Astrocyte of the spinal cord (primary cell): ENCODE results near the gene NFE2.

Experiments
- DNase-seq: peaks from one replicate; pipeline ENCODE4 v3.0.0; 2011; ENCODE audit warnings: low read depth, low spot score
- H3K4me3 ChIP-seq: 2 replicates; pipeline ENCODE4 v1.5.1; 2011; ENCODE audit warnings: low read depth, mild to moderate bottlenecking, low read length, moderate library complexity
- in situ Hi-C: cut with HindIII; loops from 2 replicates; pipeline ENCODE4 v1.10.0; 2017; ENCODE audit warnings: low sequenced_read_pairs
- TF ChIP-seq, protein P1 (sequence below): IDR thresholded peaks from 2 replicates; pipeline ENCODE4 v1.5.1; 2012; ENCODE audit warnings: low read depth, mild to moderate bottlenecking, low read length, inconsistent platforms

The NFE2 gene

DNA sequence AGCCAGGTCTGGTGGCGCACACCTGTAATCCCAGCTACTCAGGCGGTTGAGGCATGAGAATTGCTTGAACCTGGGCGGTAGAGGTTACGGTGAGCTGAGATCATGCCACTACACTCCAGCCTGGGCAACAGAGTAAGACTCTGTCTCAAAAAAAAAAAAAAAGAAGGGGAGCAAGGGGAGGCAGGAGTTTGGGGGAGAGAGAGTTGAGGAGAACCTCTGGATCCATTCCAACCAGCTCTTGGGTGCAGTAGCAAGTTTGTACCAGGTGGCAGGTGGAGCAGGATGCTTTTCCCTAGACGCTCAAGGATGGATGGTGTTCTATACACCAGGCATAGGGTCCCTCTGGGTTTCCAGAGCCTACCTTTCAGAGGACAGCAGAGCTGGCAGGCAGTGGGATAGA lies 1.9 kb downstream of the NFE2 start:
- in situ Hi-C loops: no loop called here
- no peak for DNase-seq
- no peak overlapping the region for H3K4me3 ChIP-seq
- TF ChIP-seq, protein P1, sequence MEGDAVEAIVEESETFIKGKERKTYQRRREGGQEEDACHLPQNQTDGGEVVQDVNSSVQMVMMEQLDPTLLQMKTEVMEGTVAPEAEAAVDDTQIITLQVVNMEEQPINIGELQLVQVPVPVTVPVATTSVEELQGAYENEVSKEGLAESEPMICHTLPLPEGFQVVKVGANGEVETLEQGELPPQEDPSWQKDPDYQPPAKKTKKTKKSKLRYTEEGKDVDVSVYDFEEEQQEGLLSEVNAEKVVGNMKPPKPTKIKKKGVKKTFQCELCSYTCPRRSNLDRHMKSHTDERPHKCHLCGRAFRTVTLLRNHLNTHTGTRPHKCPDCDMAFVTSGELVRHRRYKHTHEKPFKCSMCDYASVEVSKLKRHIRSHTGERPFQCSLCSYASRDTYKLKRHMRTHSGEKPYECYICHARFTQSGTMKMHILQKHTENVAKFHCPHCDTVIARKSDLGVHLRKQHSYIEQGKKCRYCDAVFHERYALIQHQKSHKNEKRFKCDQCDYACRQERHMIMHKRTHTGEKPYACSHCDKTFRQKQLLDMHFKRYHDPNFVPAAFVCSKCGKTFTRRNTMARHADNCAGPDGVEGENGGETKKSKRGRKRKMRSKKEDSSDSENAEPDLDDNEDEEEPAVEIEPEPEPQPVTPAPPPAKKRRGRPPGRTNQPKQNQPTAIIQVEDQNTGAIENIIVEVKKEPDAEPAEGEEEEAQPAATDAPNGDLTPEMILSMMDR: no peak

DNA sequence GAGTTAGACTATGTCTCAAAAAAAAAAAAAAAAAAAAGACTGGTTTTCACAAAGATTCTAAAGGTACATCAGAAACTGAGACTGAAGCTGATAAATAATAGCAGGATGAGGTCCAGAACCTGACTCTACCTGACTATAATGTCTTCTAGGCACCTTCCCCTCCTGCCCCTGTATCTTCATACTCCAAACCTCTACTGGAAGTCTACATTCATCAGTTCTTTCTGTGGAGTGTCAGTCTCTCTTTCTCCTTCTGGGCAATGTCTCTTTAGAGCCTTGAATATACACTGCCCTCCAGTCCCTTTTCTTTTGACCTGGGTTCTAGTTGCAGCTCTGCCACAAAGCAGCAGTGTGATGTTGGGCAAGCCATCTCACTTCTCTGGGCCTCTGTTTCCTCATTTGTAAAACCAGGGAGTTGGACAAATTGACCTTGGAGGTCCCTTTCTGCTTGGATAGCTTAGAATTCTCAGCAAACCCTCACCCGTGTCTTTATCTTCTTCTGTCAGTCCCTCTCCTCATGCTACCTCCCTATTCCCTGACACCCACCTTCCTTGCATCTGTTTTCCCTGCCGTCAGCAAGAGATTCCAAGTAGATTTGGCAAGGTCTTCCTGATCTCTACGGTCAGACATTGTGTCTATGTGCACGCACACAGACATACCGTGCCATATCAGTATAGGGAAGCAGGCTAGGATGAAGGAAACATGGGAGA lies 4.3 kb downstream of the NFE2 start:
- in situ Hi-C loops: no loop called here
- H3K4me3 ChIP-seq: no peak overlapping the region
- TF ChIP-seq, protein P1: no peak
- DNase-seq: no peak

DNA sequence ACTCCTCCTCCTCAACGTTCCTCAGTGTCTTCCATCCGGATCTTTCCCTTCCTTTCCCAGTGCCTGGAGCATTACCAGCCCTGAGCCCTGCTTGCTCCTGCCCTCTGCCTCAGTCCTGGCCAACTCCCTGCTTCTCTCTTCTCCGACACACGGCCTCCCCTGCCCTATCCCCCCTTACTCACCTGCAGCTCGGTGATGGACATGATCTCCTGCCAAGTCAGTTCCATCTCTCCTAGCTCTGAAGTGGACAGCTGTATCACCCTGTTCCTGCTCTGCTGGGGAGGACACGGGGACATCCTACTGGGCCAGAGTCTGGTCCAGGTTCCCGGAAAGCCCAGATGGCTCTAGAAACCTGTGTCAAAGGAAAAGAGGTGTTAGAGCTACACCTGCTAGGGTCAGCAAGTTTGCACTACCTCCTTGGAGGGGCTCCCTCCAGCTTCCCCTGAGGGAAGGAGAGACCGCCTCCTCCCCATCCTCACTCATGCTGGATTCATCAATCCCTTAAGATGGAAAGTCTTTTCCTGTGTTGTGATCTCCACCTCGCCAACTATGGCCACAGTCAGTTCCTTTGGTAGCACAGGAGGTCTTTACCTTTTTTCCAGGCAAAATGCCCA lies 5.8 kb downstream of the NFE2 start:
- H3K4me3 ChIP-seq: no peak overlapping the region
- in situ Hi-C loops: no loop called here
- DNase-seq: no peak
- TF ChIP-seq, protein P1: no peak

DNA sequence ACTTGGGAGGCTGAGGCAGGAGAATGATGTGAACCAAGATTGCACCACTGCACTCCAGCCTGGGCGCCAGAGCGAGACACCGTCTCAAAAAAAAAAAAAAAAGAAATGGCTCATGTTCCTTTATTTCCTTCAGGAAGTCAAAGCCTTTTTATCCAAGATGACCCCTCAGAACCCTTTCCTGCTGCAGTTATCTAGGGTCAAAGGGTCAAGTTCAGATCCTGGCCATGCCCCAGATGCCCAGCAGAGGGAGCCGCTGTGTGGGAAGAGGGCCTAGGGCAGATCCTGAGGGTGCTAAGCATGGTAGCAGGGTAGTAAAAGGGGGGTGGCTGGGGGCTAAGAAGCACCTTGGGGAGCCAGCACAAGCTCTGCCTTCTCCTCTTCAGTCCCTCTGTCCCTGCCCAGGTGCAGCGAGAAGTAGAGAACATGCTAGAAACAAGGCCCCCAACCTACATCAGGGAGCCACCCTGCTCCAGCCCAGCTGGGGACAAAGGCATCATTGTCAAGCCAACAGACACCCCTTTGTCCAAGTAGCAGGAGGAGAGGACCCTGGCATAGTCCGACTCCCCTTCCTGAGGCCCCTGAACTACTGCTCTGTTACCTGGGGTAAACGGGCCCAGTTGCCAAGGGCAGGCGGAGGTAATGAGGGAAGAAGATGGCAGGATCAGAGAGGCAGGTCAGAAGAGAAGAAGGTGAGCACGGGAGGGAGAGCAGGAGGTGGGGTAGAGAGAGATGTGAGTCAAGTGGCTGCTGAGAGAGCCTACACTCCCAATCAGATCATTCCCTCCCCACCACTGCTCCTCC lies 6.5 kb downstream of the NFE2 start:
- TF ChIP-seq, protein P1: peak; percentile 81
- in situ Hi-C loops: no loop called here
- H3K4me3 ChIP-seq: no peak overlapping the region
- DNase-seq: no peak

DNA sequence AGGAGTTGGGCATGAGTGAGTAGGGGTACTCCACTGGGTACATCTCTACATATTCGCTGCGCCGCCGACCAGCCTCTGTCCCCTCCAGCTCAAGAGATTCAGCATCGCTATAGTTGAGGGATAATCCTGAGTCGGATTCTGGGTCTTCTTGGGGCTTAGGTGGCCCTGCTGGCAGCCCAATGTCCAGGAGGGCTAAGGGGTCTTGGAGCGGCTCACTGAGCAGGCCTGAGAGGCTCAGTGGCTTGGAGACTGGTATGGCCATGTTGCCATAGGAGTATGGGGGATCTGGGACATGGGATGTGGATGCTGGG lies 7.9 kb downstream of the NFE2 start:
- H3K4me3 ChIP-seq: no peak overlapping the region
- in situ Hi-C loops: no loop called here
- TF ChIP-seq, protein P1: no peak
- DNase-seq: no peak

DNA sequence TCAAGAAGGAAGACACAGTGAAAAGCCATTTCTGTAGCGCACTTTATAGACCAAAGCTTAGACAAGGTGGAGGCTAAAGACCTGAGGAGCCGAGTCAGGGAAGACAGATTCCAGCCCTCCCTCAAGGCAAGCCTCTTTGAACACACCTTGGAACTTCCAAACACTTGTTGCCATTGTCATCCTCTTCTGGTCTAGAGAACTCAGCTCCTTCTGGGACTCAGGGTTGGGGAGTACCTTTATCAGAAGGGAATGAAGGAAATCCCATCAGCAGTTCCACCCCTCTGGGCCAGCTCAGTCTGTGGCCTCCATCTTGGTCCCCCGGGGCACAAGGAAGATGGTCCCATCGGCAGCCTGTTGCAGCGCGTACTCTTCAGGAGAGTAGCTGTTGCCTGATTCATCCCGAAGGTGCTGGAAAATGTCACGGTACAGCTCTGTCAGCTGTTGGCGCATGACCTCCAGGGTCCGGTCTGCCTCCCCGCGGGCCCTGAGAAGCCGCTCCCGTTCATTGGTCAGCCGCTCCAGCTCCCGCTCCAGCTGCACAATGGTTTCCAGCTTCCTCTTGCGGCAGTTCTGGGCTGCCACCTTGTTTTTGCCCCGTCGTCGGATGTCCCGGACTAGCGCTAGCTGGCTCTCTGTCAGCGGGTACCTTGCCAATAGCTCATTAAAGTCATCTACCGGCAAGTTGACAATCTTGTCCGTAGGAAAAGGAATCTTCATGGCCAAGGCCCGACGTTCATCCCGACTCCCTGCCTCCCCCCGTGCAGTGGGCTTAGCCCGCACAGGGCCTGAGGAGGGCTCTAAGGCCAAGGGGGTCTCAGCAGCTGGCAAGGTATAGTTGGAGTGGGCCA lies 8.5 kb downstream of the NFE2 start:
- in situ Hi-C loops: no loop called here

More for the DNA sequence above, 8.5 kb downstream of the NFE2 start:
- H3K4me3 ChIP-seq: no peak overlapping the region
- DNase-seq: no peak
- TF ChIP-seq, protein P1: no peak
